A673 (cell line): ENCODE data around the gene VWA8. TPM values are rescaled to one million over a fixed set of nuclear protein-coding genes. Genes with fewer than 3 reads are reported as not detected.

Experiments
- BruUV-seq: library from RNA; stranded (reverse); fragments of 400-500 nt; replicated peaks from 2 replicates; lab custom pipeline; 2021; lab: Mats Ljungman, UMichigan
- CTCF ChIA-PET: fragments of 300-600 bp; sonication (Branson Sonifier 250); formaldehyde crosslinking; loops from one replicate; lab custom pipeline; 2022; ENCODE audit warnings: antibody characterized with exemption; lab: Charles Lee
- POLR2A ChIA-PET: fragments of 300-600 bp; sonication (Branson Sonifier 250); formaldehyde crosslinking; loops from one replicate; lab custom pipeline; 2022; ENCODE audit warnings: antibody characterized with exemption; ENCODE audit not compliant: low non-redundant PET; lab: Charles Lee
- DNase-seq: peaks from one replicate; pipeline ENCODE4 v3.0.0-alpha.2; 2015; ENCODE audit warnings: low spot score
- H3K27ac ChIP-seq: fragments of 200-600 bp; sonication (generic); 2 replicates; pipeline ENCODE4 v1.5.1; 2016; ENCODE audit warnings: mixed run types, low read depth, mild to moderate bottlenecking, mixed read lengths, antibody characterized with exemption, low read length; ENCODE audit not compliant: poor library complexity, severe bottlenecking
- H3K27me3 ChIP-seq: fragments of 200-600 bp; sonication (generic); replicated peaks from 2 replicates; pipeline ENCODE4 v1.6.1; 2017; ENCODE audit warnings: mixed run types, low read depth, mild to moderate bottlenecking, mixed read lengths, antibody characterized with exemption, low read length; ENCODE audit not compliant: insufficient read depth, poor library complexity
- H3K36me3 ChIP-seq: fragments of 200-600 bp; sonication (generic); 2 replicates; pipeline ENCODE4 v1.6.1; 2016; ENCODE audit warnings: mixed run types, mild to moderate bottlenecking, mixed read lengths, antibody characterized with exemption, low read length; ENCODE audit not compliant: insufficient read depth, poor library complexity, severe bottlenecking
- H3K4me1 ChIP-seq: fragments of 200-600 bp; sonication (generic); 2 replicates; pipeline ENCODE4 v1.6.1; 2017; ENCODE audit warnings: mixed run types, mild to moderate bottlenecking, mixed read lengths, antibody characterized with exemption, low read length; ENCODE audit not compliant: insufficient read depth, poor library complexity, severe bottlenecking
- H3K4me3 ChIP-seq: fragments of 200-600 bp; sonication (generic); 2 replicates; pipeline ENCODE4 v1.5.1; 2016; ENCODE audit warnings: low read depth, mixed run types, mild to moderate bottlenecking, mixed read lengths, low read length; ENCODE audit not compliant: poor library complexity, severe bottlenecking
- H3K9me3 ChIP-seq: fragments of 200-600 bp; sonication (generic); 2 replicates; pipeline ENCODE4 v1.6.1; 2016; ENCODE audit warnings: mixed run types, low read depth, mild to moderate bottlenecking, mixed read lengths, antibody characterized with exemption, low read length; ENCODE audit not compliant: poor library complexity, severe bottlenecking
- EZH2 ChIP-seq: fragments of 200-600 bp; sonication (generic); IDR thresholded peaks from 2 replicates; pipeline ENCODE4 v1.6.1; 2017; ENCODE audit warnings: borderline replicate concordance, low read depth, mild to moderate bottlenecking, mixed read lengths, antibody characterized with exemption, low read length; ENCODE audit not compliant: poor library complexity, severe bottlenecking
- intact Hi-C: fragments of 100-400 bp; cut with micrococcal nuclease; formaldehyde crosslinking; loops from one replicate; pipeline ENCODE4 v1.10.0; 2022; ENCODE audit not compliant: unreplicated experiment
- total RNA-seq: library from RNA; stranded (reverse); gene quantifications from 2 replicates; pipeline ENCODE4 v1.2.3, GENCODE V29; 2021
- TF ChIP-seq, protein P1 (sequence below): fragments of 300-800, 200-600 bp; sonication (generic); conservative IDR thresholded peaks from 2 replicates; pipeline ENCODE4 v1.5.1; 2017; ENCODE audit warnings: low read depth, mild to moderate bottlenecking, antibody characterized with exemption, low read length, moderate library complexity, mixed read lengths

Gene VWA8
- total RNA-seq, 1 experiment from 2014 or later = 18.5 TPM

DNA sequence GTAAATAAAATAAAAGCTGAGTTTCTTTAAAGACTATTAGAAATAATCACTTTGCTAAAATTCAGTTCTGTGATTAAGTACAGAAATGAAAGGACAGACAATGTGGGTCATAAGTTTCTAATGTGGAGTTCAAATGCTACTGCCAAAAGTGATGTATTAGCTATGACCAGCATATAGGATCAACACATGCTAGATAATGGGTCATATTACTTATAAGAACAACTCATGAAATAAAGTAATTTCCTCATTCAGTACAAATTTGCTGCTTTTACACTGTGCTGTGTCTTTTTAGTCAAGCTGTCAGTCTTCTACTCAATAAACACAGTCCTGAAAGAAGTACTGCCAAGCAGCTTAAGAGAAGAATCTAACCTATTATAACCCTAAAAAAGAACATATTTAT is 135.2 kb downstream of the VWA8 start:
- intact Hi-C loops = no loop called here
- Histone ChIP-seq H3K36me3 (no peaks in the 10 kb centered on the region), H3K27me3 (no peaks in the 10 kb centered on the region), H3K9me3 (no peaks in the 10 kb centered on the region), H3K27ac (no peak overlapping the region), H3K4me3 (no peak overlapping the region), H3K4me1 (peaks cover 12% of the 10 kb centered on the region)
- TF ChIP-seq, protein P1, sequence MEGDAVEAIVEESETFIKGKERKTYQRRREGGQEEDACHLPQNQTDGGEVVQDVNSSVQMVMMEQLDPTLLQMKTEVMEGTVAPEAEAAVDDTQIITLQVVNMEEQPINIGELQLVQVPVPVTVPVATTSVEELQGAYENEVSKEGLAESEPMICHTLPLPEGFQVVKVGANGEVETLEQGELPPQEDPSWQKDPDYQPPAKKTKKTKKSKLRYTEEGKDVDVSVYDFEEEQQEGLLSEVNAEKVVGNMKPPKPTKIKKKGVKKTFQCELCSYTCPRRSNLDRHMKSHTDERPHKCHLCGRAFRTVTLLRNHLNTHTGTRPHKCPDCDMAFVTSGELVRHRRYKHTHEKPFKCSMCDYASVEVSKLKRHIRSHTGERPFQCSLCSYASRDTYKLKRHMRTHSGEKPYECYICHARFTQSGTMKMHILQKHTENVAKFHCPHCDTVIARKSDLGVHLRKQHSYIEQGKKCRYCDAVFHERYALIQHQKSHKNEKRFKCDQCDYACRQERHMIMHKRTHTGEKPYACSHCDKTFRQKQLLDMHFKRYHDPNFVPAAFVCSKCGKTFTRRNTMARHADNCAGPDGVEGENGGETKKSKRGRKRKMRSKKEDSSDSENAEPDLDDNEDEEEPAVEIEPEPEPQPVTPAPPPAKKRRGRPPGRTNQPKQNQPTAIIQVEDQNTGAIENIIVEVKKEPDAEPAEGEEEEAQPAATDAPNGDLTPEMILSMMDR = no peak
- no peak for TF ChIP-seq EZH2
- no peak for DNase-seq
- ChIA-PET CTCF (no interaction called here), POLR2A (no interaction called here)
- BruUV-seq = no TSS peak

DNA sequence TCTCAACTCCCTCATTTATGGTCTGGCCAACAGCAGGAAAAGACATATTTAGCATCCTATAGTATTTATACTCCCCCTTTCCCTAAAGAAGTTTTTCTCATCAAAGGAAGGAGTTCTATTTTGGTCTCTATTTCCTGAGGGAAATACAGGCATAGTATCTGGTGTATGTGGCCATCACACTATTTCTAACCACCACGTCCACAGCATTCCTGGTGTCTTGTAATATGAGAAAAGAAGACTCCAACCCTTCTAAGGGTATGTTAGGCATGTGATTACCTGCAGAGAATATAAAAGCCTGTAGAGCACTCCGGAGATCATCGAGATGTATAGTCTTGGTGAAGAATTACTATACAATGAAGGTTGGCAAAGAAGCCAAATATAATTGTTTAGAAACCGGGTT is 137.4 kb downstream of the VWA8 start:
- no peaks in the 10 kb centered on the region for H3K27me3 ChIP-seq
- no peak overlapping the region for H3K4me3 ChIP-seq
- TF ChIP-seq, protein P1 = no peak
- no peak for TF ChIP-seq EZH2
- intact Hi-C loops = no loop called here
- H3K9me3 ChIP-seq = no peaks in the 10 kb centered on the region
- ChIA-PET POLR2A (no interaction called here), CTCF (no interaction called here)
- no peaks in the 10 kb centered on the region for H3K36me3 ChIP-seq
- no peak for DNase-seq
- peaks cover 12% of the 10 kb centered on the region for H3K4me1 ChIP-seq
- no peak overlapping the region for H3K27ac ChIP-seq
- BruUV-seq = no TSS peak

DNA sequence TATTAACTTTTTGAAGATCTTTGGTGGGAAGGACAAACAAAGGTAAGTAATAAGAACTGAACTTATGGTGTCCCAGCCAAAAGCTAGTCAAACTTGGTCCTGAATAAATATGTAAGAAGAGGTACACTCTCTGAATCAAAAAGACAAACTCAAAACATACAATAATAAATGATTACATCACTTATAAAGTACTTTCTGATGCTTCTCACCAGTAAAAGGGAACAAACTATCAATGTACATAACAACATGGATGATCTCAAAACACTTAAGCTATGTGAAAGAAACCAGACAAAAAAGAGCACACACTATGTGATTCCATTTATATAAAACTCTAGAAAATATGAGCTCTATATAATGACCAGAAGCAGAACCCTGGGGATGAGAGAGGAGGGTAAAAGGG is 138.3 kb downstream of the VWA8 start:
- DNase-seq = no peak
- BruUV-seq = no TSS peak
- H3K27me3 ChIP-seq = no peaks in the 10 kb centered on the region
- no peaks in the 10 kb centered on the region for H3K9me3 ChIP-seq
- H3K4me1 ChIP-seq = peaks cover 3% of the 10 kb centered on the region
- ChIA-PET CTCF (no interaction called here), POLR2A (no interaction called here)
- no peak overlapping the region for H3K4me3 ChIP-seq
- no peaks in the 10 kb centered on the region for H3K36me3 ChIP-seq
- H3K27ac ChIP-seq = no peak overlapping the region
- TF ChIP-seq, protein P1 = no peak
- TF ChIP-seq EZH2 = no peak
- intact Hi-C loops = no loop called here
